ENCODE results near the gene TEX22. TPM values are rescaled to one million over a fixed set of nuclear protein-coding genes. Genes with fewer than 3 reads are reported as not detected.

The TEX22 gene
- total RNA-seq, 5 donors from 2014 or later (not counting 1 experiment from before 2014, with no cell fraction given) = 0.93 to 9.0 (median 6.0) TPM

GRCh38 chr14:105447651-105448640 is 49.6 kb downstream of the TEX22 start:
- 96% methylated on average over 27 of the region's 31 CpGs for WGBS (ENCODE audit: insufficient coverage)
- peaks cover 16 to 18% of the 10 kb centered on the region in 2 donors for H3K36me3 ChIP-seq (ENCODE audit: control insufficient read depth in 2 of 2, extremely low read depth in 1 of 2, insufficient read depth in 1 of 2, low read length in 1 of 2)
- H3K27ac ChIP-seq (ENCODE audit: low read length) = no peak overlapping the region
- DNase-seq (no peak), ATAC-seq (replicated peaks in 1 of 4) (no peak)
- H3K27me3 Mint-ChIP-seq = no peaks in the 10 kb centered on the region
- ChIA-PET CTCF (no interaction called here), POLR2A (no interaction called here)
- H3K4me1 Mint-ChIP-seq = no peaks in the 10 kb centered on the region
- H3K9me3 ChIP-seq = no peaks in the 10 kb centered on the region
- peaks cover 4% of the 10 kb centered on the region for H3K36me3 Mint-ChIP-seq
- H3K4me3 Mint-ChIP-seq = no peak overlapping the region
- no peaks in the 10 kb centered on the region for H3K9me3 Mint-ChIP-seq
- H3K4me3 ChIP-seq (ENCODE audit: control insufficient read depth in 1 of 2, extremely low read depth in 1 of 2, low read length in 1 of 2) = no peak overlapping the region
- no peak overlapping the region for H3K27ac Mint-ChIP-seq
- peaks cover 0 to 13% of the 10 kb centered on the region in 2 experiments for H3K4me1 ChIP-seq (ENCODE audit: control insufficient read depth in 1 of 2, extremely low read depth in 1 of 2, insufficient read depth in 2 of 2, low read length in 2 of 2)
- H3K27me3 ChIP-seq (replicated peaks in 1 of 2; ENCODE audit: control insufficient read depth in 2 of 2, extremely low read depth in 1 of 2, insufficient read depth in 2 of 2, low read length in 1 of 2) = no peaks in the 10 kb centered on the region

GRCh38 chr14:105448706-105449111 is 50.4 kb downstream of the TEX22 start:
- Mint-ChIP-seq H3K4me1 (no peaks in the 10 kb centered on the region), H3K9me3 (no peaks in the 10 kb centered on the region), H3K36me3 (peaks cover 4% of the 10 kb centered on the region), H3K27me3 (no peaks in the 10 kb centered on the region), H3K27ac (no peak overlapping the region), H3K4me3 (no peak overlapping the region)
- Histone ChIP-seq H3K27ac (ENCODE audit: low read length) (no peak overlapping the region), H3K36me3 (ENCODE audit: control insufficient read depth in 2 of 2, extremely low read depth in 1 of 2, insufficient read depth in 1 of 2, low read length in 1 of 2) (peaks cover 13 to 20% of the 10 kb centered on the region in 2 donors), H3K9me3 (no peaks in the 10 kb centered on the region), H3K27me3 (replicated peaks in 1 of 2; ENCODE audit: control insufficient read depth in 2 of 2, extremely low read depth in 1 of 2, insufficient read depth in 2 of 2, low read length in 1 of 2) (no peaks in the 10 kb centered on the region), H3K4me1 (ENCODE audit: control insufficient read depth in 1 of 2, extremely low read depth in 1 of 2, insufficient read depth in 2 of 2, low read length in 2 of 2) (peaks cover 0 to 13% of the 10 kb centered on the region in 2 experiments), H3K4me3 (ENCODE audit: control insufficient read depth in 1 of 2, extremely low read depth in 1 of 2, low read length in 1 of 2) (no peak overlapping the region)
- ATAC-seq (replicated peaks in 1 of 4) = peak; percentile 86 to 99 (median 92)
- WGBS (ENCODE audit: insufficient coverage) = 75% methylated on average over 11 of the region's 16 CpGs
- POLR2A ChIA-PET = no interaction called here
- CTCF ChIA-PET = no interaction called here
- peak; percentile 23 to 80 (median 61) for DNase-seq

- POLR2A ChIA-PET = no interaction called here
- ATAC-seq (replicated peaks in 1 of 4) = no peak
Measured at GRCh38 chr14:105449276-105450122, 51.2 kb downstream of the TEX22 start.

GRCh38 chr14:105450123-105450505 is 51.8 kb downstream of the TEX22 start:
- Histone ChIP-seq H3K27me3 (replicated peaks in 1 of 2; ENCODE audit: control insufficient read depth in 2 of 2, extremely low read depth in 1 of 2, insufficient read depth in 2 of 2, low read length in 1 of 2) (no peaks in the 10 kb centered on the region), H3K9me3 (no peaks in the 10 kb centered on the region), H3K4me1 (ENCODE audit: control insufficient read depth in 1 of 2, extremely low read depth in 1 of 2, insufficient read depth in 2 of 2, low read length in 2 of 2) (peaks cover 0 to 13% of the 10 kb centered on the region in 2 experiments), H3K27ac (ENCODE audit: low read length) (no peak overlapping the region), H3K4me3 (ENCODE audit: control insufficient read depth in 1 of 2, extremely low read depth in 1 of 2, low read length in 1 of 2) (no peak overlapping the region), H3K36me3 (ENCODE audit: control insufficient read depth in 2 of 2, extremely low read depth in 1 of 2, insufficient read depth in 1 of 2, low read length in 1 of 2) (peaks cover 19 to 24% of the 10 kb centered on the region in 2 donors)
- Mint-ChIP-seq H3K9me3 (no peaks in the 10 kb centered on the region), H3K4me1 (no peaks in the 10 kb centered on the region), H3K36me3 (peaks cover 4% of the 10 kb centered on the region), H3K27ac (no peak overlapping the region), H3K27me3 (no peaks in the 10 kb centered on the region), H3K4me3 (no peak overlapping the region)
- no peak for DNase-seq
- WGBS (ENCODE audit: insufficient coverage) = 98% methylated on average over 16 of the region's 22 CpGs
- no peak for ATAC-seq (replicated peaks in 1 of 4)
- ChIA-PET POLR2A (no interaction called here), CTCF (no interaction called here)

More at GRCh38 chr14:105449276-105450122, 51.2 kb downstream of the TEX22 start:
- H3K27me3 Mint-ChIP-seq = no peaks in the 10 kb centered on the region
- CTCF ChIA-PET = no interaction called here
- H3K4me3 Mint-ChIP-seq = no peak overlapping the region
- no peak overlapping the region for H3K27ac Mint-ChIP-seq
- peaks cover 4% of the 10 kb centered on the region for H3K36me3 Mint-ChIP-seq
- 95% methylated on average over 38 of the region's 47 CpGs for WGBS (ENCODE audit: insufficient coverage)
- Histone ChIP-seq H3K9me3 (no peaks in the 10 kb centered on the region), H3K27me3 (replicated peaks in 1 of 2; ENCODE audit: control insufficient read depth in 2 of 2, extremely low read depth in 1 of 2, insufficient read depth in 2 of 2, low read length in 1 of 2) (no peaks in the 10 kb centered on the region), H3K4me1 (ENCODE audit: control insufficient read depth in 1 of 2, extremely low read depth in 1 of 2, insufficient read depth in 2 of 2, low read length in 2 of 2) (peaks cover 0 to 13% of the 10 kb centered on the region in 2 experiments), H3K4me3 (ENCODE audit: control insufficient read depth in 1 of 2, extremely low read depth in 1 of 2, low read length in 1 of 2) (no peak overlapping the region), H3K27ac (ENCODE audit: low read length) (no peak overlapping the region), H3K36me3 (ENCODE audit: control insufficient read depth in 2 of 2, extremely low read depth in 1 of 2, insufficient read depth in 1 of 2, low read length in 1 of 2) (peaks cover 19 to 23% of the 10 kb centered on the region in 2 donors)
- H3K9me3 Mint-ChIP-seq = no peaks in the 10 kb centered on the region
- no peaks in the 10 kb centered on the region for H3K4me1 Mint-ChIP-seq
- DNase-seq = no peak

GRCh38 chr14:105450864-105451720 is 52.8 kb downstream of the TEX22 start:
- H3K9me3 Mint-ChIP-seq = no peaks in the 10 kb centered on the region
- H3K4me3 ChIP-seq (ENCODE audit: control insufficient read depth in 1 of 2, extremely low read depth in 1 of 2, low read length in 1 of 2) = no peak overlapping the region
- no peak for DNase-seq
- peaks cover 0 to 13% of the 10 kb centered on the region in 2 experiments for H3K4me1 ChIP-seq (ENCODE audit: control insufficient read depth in 1 of 2, extremely low read depth in 1 of 2, insufficient read depth in 2 of 2, low read length in 2 of 2)
- H3K27ac ChIP-seq (ENCODE audit: low read length) = no peak overlapping the region
- H3K36me3 ChIP-seq (ENCODE audit: control insufficient read depth in 2 of 2, extremely low read depth in 1 of 2, insufficient read depth in 1 of 2, low read length in 1 of 2) = peaks cover 26 to 30% of the 10 kb centered on the region in 2 donors
- H3K27me3 Mint-ChIP-seq = no peaks in the 10 kb centered on the region
- no peaks in the 10 kb centered on the region for H3K4me1 Mint-ChIP-seq
- H3K4me3 Mint-ChIP-seq = no peak overlapping the region
- no peak for ATAC-seq (replicated peaks in 1 of 4)
- no peaks in the 10 kb centered on the region for H3K27me3 ChIP-seq (replicated peaks in 1 of 2; ENCODE audit: control insufficient read depth in 2 of 2, extremely low read depth in 1 of 2, insufficient read depth in 2 of 2, low read length in 1 of 2)
- WGBS (ENCODE audit: insufficient coverage) = 99% methylated on average over 23 of the region's 29 CpGs
- no peak overlapping the region for H3K27ac Mint-ChIP-seq
- ChIA-PET CTCF (no interaction called here), POLR2A (no interaction called here)
- H3K9me3 ChIP-seq = no peaks in the 10 kb centered on the region
- peaks cover 10% of the 10 kb centered on the region for H3K36me3 Mint-ChIP-seq

- Mint-ChIP-seq H3K9me3 (no peaks in the 10 kb centered on the region), H3K36me3 (peaks cover 10% of the 10 kb centered on the region), H3K27ac (no peak overlapping the region), H3K4me1 (no peaks in the 10 kb centered on the region), H3K27me3 (no peaks in the 10 kb centered on the region), H3K4me3 (no peak overlapping the region)
- no peak for ATAC-seq (replicated peaks in 1 of 4)
- H3K4me1 ChIP-seq (ENCODE audit: control insufficient read depth in 1 of 2, extremely low read depth in 1 of 2, insufficient read depth in 2 of 2, low read length in 2 of 2) = peaks cover 0 to 8% of the 10 kb centered on the region in 2 experiments
- no peak overlapping the region for H3K4me3 ChIP-seq (ENCODE audit: control insufficient read depth in 1 of 2, extremely low read depth in 1 of 2, low read length in 1 of 2)
- ChIA-PET CTCF (no interaction called here), POLR2A (no interaction called here)
- peaks cover 28 to 37% of the 10 kb centered on the region in 2 donors for H3K36me3 ChIP-seq (ENCODE audit: control insufficient read depth in 2 of 2, extremely low read depth in 1 of 2, insufficient read depth in 1 of 2, low read length in 1 of 2)
- 46% methylated on average over 2 of the region's 14 CpGs for WGBS (ENCODE audit: insufficient coverage)
- no peaks in the 10 kb centered on the region for H3K9me3 ChIP-seq
- no peak for DNase-seq
- H3K27ac ChIP-seq (ENCODE audit: low read length) = no peak overlapping the region
- H3K27me3 ChIP-seq (replicated peaks in 1 of 2; ENCODE audit: control insufficient read depth in 2 of 2, extremely low read depth in 1 of 2, insufficient read depth in 2 of 2, low read length in 1 of 2) = no peaks in the 10 kb centered on the region
Measured at GRCh38 chr14:105452963-105453362, 54.6 kb downstream of the TEX22 start.
